Measurements from ENCODE around the gene RNU7-1.
A peak's percentile ranks its signal among the peaks of the same experiment; 100 is the strongest.

The RNU7-1 gene

GRCh38 chr12:6917491-6918231 is 26.0 kb upstream of the RNU7-1 start:
- no peak for DNase-seq (ENCODE audit: low read depth)

- DNase-seq (ENCODE audit: low read depth): no peak
Observed at GRCh38 chr12:6919588-6919987, 24.0 kb upstream of the RNU7-1 start.

GRCh38 chr12:6921539-6921938 is 22.1 kb upstream of the RNU7-1 start:
- no peak for DNase-seq (ENCODE audit: low read depth)

- no peak for DNase-seq (ENCODE audit: low read depth)
Observed at GRCh38 chr12:6921996-6922946, 21.3 kb upstream of the RNU7-1 start.

GRCh38 chr12:6923003-6923732 is 20.4 kb upstream of the RNU7-1 start:
- no peak for DNase-seq (ENCODE audit: low read depth)

- no peak for DNase-seq (ENCODE audit: low read depth)
Observed at GRCh38 chr12:6923851-6924250, 19.8 kb upstream of the RNU7-1 start.

- DNase-seq (ENCODE audit: low read depth): no peak
Observed at GRCh38 chr12:6925239-6925539, 18.4 kb upstream of the RNU7-1 start.

- DNase-seq (ENCODE audit: low read depth): peak; percentile 89
Observed at GRCh38 chr12:6925540-6926279, 17.9 kb upstream of the RNU7-1 start.

- peak; percentile 57 for DNase-seq (ENCODE audit: low read depth)
Observed at GRCh38 chr12:6927379-6928021, 16.1 kb upstream of the RNU7-1 start, which contains the start of gene ATN1. ATN1 (plus strand) TSS chr12:6927959; CDS start chr12:6934002, 6,043 bp downstream.

GRCh38 chr12:6928022-6928702 is 15.5 kb upstream of the RNU7-1 start:
- DNase-seq (ENCODE audit: low read depth): no peak

GRCh38 chr12:6928703-6929407 is 14.8 kb upstream of the RNU7-1 start:
- DNase-seq (ENCODE audit: low read depth): no peak

- no peak for DNase-seq (ENCODE audit: low read depth)
Observed at GRCh38 chr12:6929466-6930452, 13.9 kb upstream of the RNU7-1 start.

GRCh38 chr12:6932766-6933165 is 10.8 kb upstream of the RNU7-1 start:
- no peak for DNase-seq (ENCODE audit: low read depth)

- DNase-seq (ENCODE audit: low read depth): no peak
Observed at GRCh38 chr12:6934110-6934509, 9.5 kb upstream of the RNU7-1 start.

GRCh38 chr12:6935371-6936193 is 8.0 kb upstream of the RNU7-1 start:
- no peak for DNase-seq (ENCODE audit: low read depth)

- no peak for DNase-seq (ENCODE audit: low read depth)
Observed at GRCh38 chr12:6936194-6936635, 7.4 kb upstream of the RNU7-1 start.

- no peak for DNase-seq (ENCODE audit: low read depth)
Observed at GRCh38 chr12:6936636-6937480, 6.8 kb upstream of the RNU7-1 start.
